ENCODE measurements around the gene SATL1. TPM values are rescaled to one million over a fixed set of nuclear protein-coding genes. Genes with fewer than 3 reads are reported as not detected.

The SATL1 gene
- polyA plus RNA-seq, 1 donor (not counting 4 experiments of a cell fraction or from before 2014, with no cell fraction given), result 0.52 TPM

GRCh38 chrX:85115252-85115651 is 128.3 kb downstream of the SATL1 start:
- Histone ChIP-seq H3K4me2 (ENCODE audit: control insufficient read depth, extremely low read depth, insufficient read depth, low read depth, low read length) (no peak overlapping the region), H3K27me3 (ENCODE audit: control insufficient read depth, extremely low read depth, insufficient read depth, low read length) (no peaks in the 10 kb centered on the region), H2AFZ (ENCODE audit: control insufficient read depth, low read length) (no peak overlapping the region), H3K4me3 (ENCODE audit: control insufficient read depth in 2 of 3, extremely low read depth in 1 of 3, insufficient read depth in 2 of 3, low read depth in 1 of 3, low read length in 3 of 3) (no peak overlapping the region), H3K79me2 (ENCODE audit: control insufficient read depth, insufficient read depth, low read length) (no peaks in the 10 kb centered on the region), H3K9me3 (ENCODE audit: control insufficient read depth, low read depth, low read length) (no peaks in the 10 kb centered on the region), H3K9ac (ENCODE audit: control insufficient read depth, extremely low read depth, insufficient read depth, low read length) (no peak overlapping the region), H3K36me3 (ENCODE audit: control insufficient read depth in 2 of 2, extremely low read depth in 1 of 2, insufficient read depth in 2 of 2, low read length in 2 of 2) (no peaks in the 10 kb centered on the region), H3K9me1 (ENCODE audit: control insufficient read depth, extremely low read depth, insufficient read depth, low read length) (no peaks in the 10 kb centered on the region), H4K20me1 (ENCODE audit: control insufficient read depth, extremely low read depth, insufficient read depth, low read length) (no peaks in the 10 kb centered on the region), H3K27ac (ENCODE audit: control insufficient read depth, insufficient read depth, low read length) (no peak overlapping the region), H3K4me1 (ENCODE audit: control insufficient read depth, extremely low read depth, insufficient read depth, low read length) (no peaks in the 10 kb centered on the region)
- dilution Hi-C loops (cut with MboI; ENCODE audit: extremely low pct_ligation_motif_present, low sequenced_read_pairs), result loop anchor here (25.0 kb wide), 1 partner anchor 422 kb away; no protein-coding TSS in a partner anchor
- FAIRE-seq (no peak), DNase-seq (ENCODE audit: low read depth, low spot score) (no peak)
- TF ChIP-seq EZH2 (IDR thresholded peaks at IDR 0.05; ENCODE audit: low read length) (no peak), CTCF (optimal IDR thresholded peaks at IDR 0.05 in 1 of 3, IDR thresholded peaks at IDR 0.05 in 1 of 3, conservative IDR thresholded peaks at IDR 0.05 in 1 of 3; ENCODE audit: extremely low read depth in 1 of 3, insufficient read depth in 2 of 3, low read length in 3 of 3) (no peak)

- H3K9me3 ChIP-seq (ENCODE audit: control insufficient read depth, low read depth, low read length), result no peaks in the 10 kb centered on the region
- no peaks in the 10 kb centered on the region for H3K9me1 ChIP-seq (ENCODE audit: control insufficient read depth, extremely low read depth, insufficient read depth, low read length)
- no peaks in the 10 kb centered on the region for H4K20me1 ChIP-seq (ENCODE audit: control insufficient read depth, extremely low read depth, insufficient read depth, low read length)
- H3K27ac ChIP-seq (ENCODE audit: control insufficient read depth, insufficient read depth, low read length), result no peak overlapping the region
- no peak overlapping the region for H2AFZ ChIP-seq (ENCODE audit: control insufficient read depth, low read length)
- no peaks in the 10 kb centered on the region for H3K4me1 ChIP-seq (ENCODE audit: control insufficient read depth, extremely low read depth, insufficient read depth, low read length)
- H3K27me3 ChIP-seq (ENCODE audit: control insufficient read depth, extremely low read depth, insufficient read depth, low read length), result no peaks in the 10 kb centered on the region
- no peak for DNase-seq (ENCODE audit: low read depth, low spot score)
- no peak overlapping the region for H3K9ac ChIP-seq (ENCODE audit: control insufficient read depth, extremely low read depth, insufficient read depth, low read length)
- no peak overlapping the region for H3K4me2 ChIP-seq (ENCODE audit: control insufficient read depth, extremely low read depth, insufficient read depth, low read depth, low read length)
- dilution Hi-C loops (cut with MboI; ENCODE audit: extremely low pct_ligation_motif_present, low sequenced_read_pairs), result loop anchor here (25.0 kb wide), 1 partner anchor 423 kb away; no protein-coding TSS in a partner anchor
- FAIRE-seq, result no peak
- no peak for TF ChIP-seq CTCF (optimal IDR thresholded peaks at IDR 0.05 in 1 of 3, IDR thresholded peaks at IDR 0.05 in 1 of 3, conservative IDR thresholded peaks at IDR 0.05 in 1 of 3; ENCODE audit: extremely low read depth in 1 of 3, insufficient read depth in 2 of 3, low read length in 3 of 3)
- TF ChIP-seq EZH2 (IDR thresholded peaks at IDR 0.05; ENCODE audit: low read length), result no peak
- no peaks in the 10 kb centered on the region for H3K36me3 ChIP-seq (ENCODE audit: control insufficient read depth in 2 of 2, extremely low read depth in 1 of 2, insufficient read depth in 2 of 2, low read length in 2 of 2)
- H3K4me3 ChIP-seq (ENCODE audit: control insufficient read depth in 2 of 3, extremely low read depth in 1 of 3, insufficient read depth in 2 of 3, low read depth in 1 of 3, low read length in 3 of 3), result no peak overlapping the region
- H3K79me2 ChIP-seq (ENCODE audit: control insufficient read depth, insufficient read depth, low read length), result no peaks in the 10 kb centered on the region
Observed at GRCh38 chrX:85114776-85115175, 128.8 kb downstream of the SATL1 start.

Measured in keratinocyte (primary cell).